C4-2B (cell line): ENCODE data around the gene IL22.

Source experiments
- ZFX ChIP-seq: fragments of 450-650 bp; IDR thresholded peaks from 2 replicates; pipeline ENCODE4 v1.6.1; 2017
- TF ChIP-seq, protein P1 (sequence below): fragments of 450-650 bp; conservative IDR thresholded peaks from 2 replicates; pipeline ENCODE4 v1.5.1; 2017; ENCODE audit warnings: mild to moderate bottlenecking

DNA sequence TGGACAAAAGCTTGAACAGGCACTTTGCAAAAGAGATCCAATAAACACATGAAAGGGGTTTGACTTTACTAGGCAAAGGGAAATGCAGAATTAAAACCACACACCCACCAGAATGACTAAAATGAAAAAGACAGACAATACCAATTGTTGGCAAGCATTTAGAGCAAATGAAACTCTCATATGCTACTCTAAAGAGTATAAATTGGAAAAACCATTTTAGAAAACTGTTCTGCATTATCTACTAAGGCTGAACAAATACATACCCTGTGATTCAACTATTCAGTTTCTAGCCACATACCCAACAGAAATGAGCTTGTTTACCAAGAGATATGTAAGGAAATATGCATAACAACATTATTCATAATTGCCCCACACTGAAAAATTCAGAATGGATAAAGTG lies 8.5 kb upstream of the IL22 start:
- TF ChIP-seq, protein P1, sequence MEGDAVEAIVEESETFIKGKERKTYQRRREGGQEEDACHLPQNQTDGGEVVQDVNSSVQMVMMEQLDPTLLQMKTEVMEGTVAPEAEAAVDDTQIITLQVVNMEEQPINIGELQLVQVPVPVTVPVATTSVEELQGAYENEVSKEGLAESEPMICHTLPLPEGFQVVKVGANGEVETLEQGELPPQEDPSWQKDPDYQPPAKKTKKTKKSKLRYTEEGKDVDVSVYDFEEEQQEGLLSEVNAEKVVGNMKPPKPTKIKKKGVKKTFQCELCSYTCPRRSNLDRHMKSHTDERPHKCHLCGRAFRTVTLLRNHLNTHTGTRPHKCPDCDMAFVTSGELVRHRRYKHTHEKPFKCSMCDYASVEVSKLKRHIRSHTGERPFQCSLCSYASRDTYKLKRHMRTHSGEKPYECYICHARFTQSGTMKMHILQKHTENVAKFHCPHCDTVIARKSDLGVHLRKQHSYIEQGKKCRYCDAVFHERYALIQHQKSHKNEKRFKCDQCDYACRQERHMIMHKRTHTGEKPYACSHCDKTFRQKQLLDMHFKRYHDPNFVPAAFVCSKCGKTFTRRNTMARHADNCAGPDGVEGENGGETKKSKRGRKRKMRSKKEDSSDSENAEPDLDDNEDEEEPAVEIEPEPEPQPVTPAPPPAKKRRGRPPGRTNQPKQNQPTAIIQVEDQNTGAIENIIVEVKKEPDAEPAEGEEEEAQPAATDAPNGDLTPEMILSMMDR, result no peak
- TF ChIP-seq ZFX, result no peak
